Large intestine (tissue), 3 donors: ENCODE data around the gene SMAGP. TPM values are rescaled to one million over a fixed set of nuclear protein-coding genes. Genes with fewer than 3 reads are reported as not detected.
"Not testable (repeated sequence)": the region's sequence is repeated elsewhere in the genome, so short reads cannot be mapped to it uniquely, and the experiment has no call there.

Experiments
- DNase-seq, 2 donors: peaks; one replicate each; pipeline versions ENCODE4 v3.0.0 to v3.0.0-alpha.2; 2013
- H3K27ac ChIP-seq: one replicate; pipeline ENCODE4 v1.5.1; 2013; ENCODE audit warnings: low read length
- H3K27me3 ChIP-seq: 2 replicates; pipeline ENCODE4 v1.6.1; 2013; ENCODE audit warnings: low read length; ENCODE audit not compliant: control insufficient read depth, insufficient read depth
- H3K36me3 ChIP-seq: 2 replicates; pipeline ENCODE4 v1.6.1; 2013; ENCODE audit warnings: low read length; ENCODE audit not compliant: control insufficient read depth, insufficient read depth
- H3K4me1 ChIP-seq: one replicate; pipeline ENCODE4 v1.6.1; 2013; ENCODE audit warnings: low read length; ENCODE audit not compliant: control insufficient read depth, insufficient read depth
- H3K4me3 ChIP-seq: one replicate; pipeline ENCODE4 v1.5.1; 2013; ENCODE audit warnings: low read length
- H3K9me3 ChIP-seq: one replicate; pipeline ENCODE4 v1.6.1; 2013; ENCODE audit warnings: mild to moderate bottlenecking, low read depth, low read length, moderate library complexity; ENCODE audit not compliant: control insufficient read depth
- WGBS: methylation state at CpG from one replicate; pipeline ENCODE4 v1.1.5; 2013; ENCODE audit warnings: low lambda C conversion rate; ENCODE audit not compliant: insufficient coverage; 5-methylcytosine and 5-hydroxymethylcytosine counted together
- polyA plus RNA-seq: library from polyadenylated mRNA; unstranded; fragments of 120-200 nt; gene quantifications from one replicate; pipeline ENCODE4 v1.2.1, GENCODE V29; 2013

Gene SMAGP
- polyA plus RNA-seq, 1 donor = 25.3 TPM

- Histone ChIP-seq H3K4me1 (no peaks in the 10 kb centered on the region), H3K27me3 (no peaks in the 10 kb centered on the region), H3K9me3 (no peaks in the 10 kb centered on the region), H3K36me3 (no peaks in the 10 kb centered on the region), H3K4me3 (no peak overlapping the region), H3K27ac (no peak overlapping the region)
- DNase-seq = no peak
- no CpG with 5 or more reads among the region's 5 CpGs for WGBS
Measured at GRCh38 chr12:51264297-51264696, 5.9 kb downstream of the SMAGP start.

DNA sequence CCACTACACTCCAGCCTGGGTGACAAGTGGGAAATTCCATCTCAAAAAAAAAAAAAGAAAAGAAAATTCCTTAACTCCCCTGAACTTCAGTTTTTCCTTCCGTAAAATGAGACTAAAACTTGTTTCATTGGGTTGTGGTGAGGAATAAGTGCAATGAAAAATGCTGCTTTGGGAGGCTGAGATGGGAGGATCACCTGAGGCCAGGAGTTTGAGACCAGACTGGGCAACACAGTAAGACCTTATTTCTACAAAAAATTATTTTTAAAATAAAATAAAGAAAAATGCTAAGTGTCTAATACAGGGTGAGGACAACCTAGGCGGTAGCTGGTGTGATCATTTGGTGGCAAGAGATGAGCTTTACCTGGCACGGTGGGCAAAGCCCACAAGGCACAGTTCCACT is 6.9 kb downstream of the SMAGP start:
- 100% methylated on average over 2 of the region's 3 CpGs for WGBS
- DNase-seq = no peak
- Histone ChIP-seq H3K4me1 (no peaks in the 10 kb centered on the region), H3K9me3 (no peaks in the 10 kb centered on the region), H3K4me3 (no peak overlapping the region), H3K36me3 (no peaks in the 10 kb centered on the region), H3K27ac (no peak overlapping the region), H3K27me3 (no peaks in the 10 kb centered on the region)

DNA sequence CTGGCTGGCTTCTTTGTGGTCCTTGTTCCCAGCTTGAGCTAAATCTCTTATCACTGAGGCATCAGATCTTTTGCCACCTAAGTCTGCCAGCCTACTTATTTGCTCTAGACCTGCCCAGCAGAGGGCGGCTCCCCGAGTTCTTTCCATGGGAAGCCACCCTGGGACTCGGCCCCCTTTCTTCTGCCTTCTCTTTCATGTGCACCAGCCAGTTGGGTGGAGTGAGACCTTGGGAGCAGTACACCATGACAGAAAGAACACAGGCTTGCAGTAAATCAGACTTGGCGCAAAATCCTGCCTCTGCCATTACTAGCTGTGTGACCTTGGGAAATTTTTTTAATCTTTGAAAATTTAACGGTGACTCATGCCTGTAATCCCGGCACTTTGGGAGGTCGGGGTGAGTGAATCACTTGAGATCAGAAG is 7.4 kb downstream of the SMAGP start:
- H3K27me3 ChIP-seq = no peaks in the 10 kb centered on the region
- H3K9me3 ChIP-seq = no peaks in the 10 kb centered on the region
- no CpG with 5 or more reads among the region's 7 CpGs for WGBS
- no peak overlapping the region for H3K27ac ChIP-seq
- no peaks in the 10 kb centered on the region for H3K4me1 ChIP-seq
- no peak overlapping the region for H3K4me3 ChIP-seq
- no peaks in the 10 kb centered on the region for H3K36me3 ChIP-seq
- peak; percentile 16 to 50 for DNase-seq

GRCh38 chr12:51259600-51259999 is 10.6 kb downstream of the SMAGP start:
- H3K27me3 ChIP-seq, H3K4me1 ChIP-seq, DNase-seq, H3K9me3 ChIP-seq, H3K27ac ChIP-seq, H3K4me3 ChIP-seq, H3K36me3 ChIP-seq: not testable (repeated sequence)
- WGBS = no CpG with 5 or more reads among the region's 1 CpG

DNA sequence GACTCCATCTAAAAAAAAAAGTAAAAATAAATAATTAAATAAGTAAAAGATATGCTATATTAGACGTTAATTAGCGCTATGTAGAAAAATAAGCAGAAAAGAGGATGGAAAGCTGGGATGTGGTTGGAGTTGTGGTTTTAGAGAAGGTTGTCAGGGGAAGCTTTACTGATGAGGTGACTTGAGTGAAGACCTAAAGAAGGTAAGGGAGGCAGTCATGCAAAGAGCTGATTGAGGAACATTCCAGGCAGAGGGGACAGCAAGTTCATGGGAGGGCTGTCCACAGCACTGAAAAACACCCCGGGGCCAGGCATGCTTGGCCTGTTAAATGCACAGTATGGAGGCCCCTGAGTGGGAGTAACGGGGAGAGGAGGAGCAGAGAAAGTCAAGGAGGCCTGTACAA is 15.7 kb downstream of the SMAGP start:
- Histone ChIP-seq H3K4me1 (no peaks in the 10 kb centered on the region), H3K9me3 (no peaks in the 10 kb centered on the region), H3K36me3 (peaks cover 8% of the 10 kb centered on the region), H3K27me3 (no peaks in the 10 kb centered on the region), H3K27ac (no peak overlapping the region), H3K4me3 (no peak overlapping the region)
- no peak for DNase-seq
- WGBS = 95% methylated on average over 2 of the region's 4 CpGs

- H3K4me3 ChIP-seq = no peak overlapping the region
- 100% methylated on average over 1 of the region's 1 CpG for WGBS
- H3K27ac ChIP-seq = no peak overlapping the region
- no peaks in the 10 kb centered on the region for H3K27me3 ChIP-seq
- peaks cover 8% of the 10 kb centered on the region for H3K36me3 ChIP-seq
- no peaks in the 10 kb centered on the region for H3K9me3 ChIP-seq
- DNase-seq = no peak
- no peaks in the 10 kb centered on the region for H3K4me1 ChIP-seq
Measured at GRCh38 chr12:51253276-51253675, 16.9 kb downstream of the SMAGP start.

DNA sequence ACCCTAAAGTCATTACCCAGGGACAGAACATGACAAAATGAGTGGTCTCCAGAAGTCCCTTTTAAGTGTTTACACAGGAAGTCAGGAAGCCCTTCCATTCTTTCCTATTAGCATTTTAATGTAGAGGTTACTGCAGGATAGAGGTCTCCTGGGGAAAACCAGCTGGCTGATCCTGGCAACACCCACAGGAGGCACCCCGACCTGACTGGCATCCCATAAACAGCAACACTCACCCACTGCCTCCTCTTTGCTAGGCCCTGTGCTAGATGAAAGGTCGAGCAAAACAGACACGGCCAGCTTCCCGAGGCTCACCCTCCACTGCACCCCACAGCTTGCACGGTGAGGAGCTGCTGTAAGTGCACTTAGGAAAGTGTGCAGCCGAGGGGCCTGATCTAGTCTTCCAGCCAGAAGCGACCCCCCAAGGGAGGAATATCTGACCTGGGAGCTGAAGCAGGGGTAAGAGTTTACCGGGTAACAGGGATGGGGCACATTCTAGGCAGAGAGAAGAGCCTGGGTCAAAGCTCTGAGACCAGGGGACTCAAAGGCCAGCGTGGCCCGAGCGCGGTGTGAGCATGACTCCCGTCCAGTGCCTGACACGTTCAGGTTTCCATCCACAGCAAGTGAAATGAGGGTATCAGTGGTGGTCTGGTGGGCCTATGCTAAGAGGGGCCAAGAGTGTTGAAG is 22.6 kb downstream of the SMAGP start:
- Histone ChIP-seq H3K27me3 (no peaks in the 10 kb centered on the region), H3K4me3 (no peak overlapping the region), H3K36me3 (peaks cover 25% of the 10 kb centered on the region), H3K27ac (no peak overlapping the region), H3K4me1 (no peaks in the 10 kb centered on the region), H3K9me3 (no peaks in the 10 kb centered on the region)
- no peak for DNase-seq
- no CpG with 5 or more reads among the region's 14 CpGs for WGBS

DNA sequence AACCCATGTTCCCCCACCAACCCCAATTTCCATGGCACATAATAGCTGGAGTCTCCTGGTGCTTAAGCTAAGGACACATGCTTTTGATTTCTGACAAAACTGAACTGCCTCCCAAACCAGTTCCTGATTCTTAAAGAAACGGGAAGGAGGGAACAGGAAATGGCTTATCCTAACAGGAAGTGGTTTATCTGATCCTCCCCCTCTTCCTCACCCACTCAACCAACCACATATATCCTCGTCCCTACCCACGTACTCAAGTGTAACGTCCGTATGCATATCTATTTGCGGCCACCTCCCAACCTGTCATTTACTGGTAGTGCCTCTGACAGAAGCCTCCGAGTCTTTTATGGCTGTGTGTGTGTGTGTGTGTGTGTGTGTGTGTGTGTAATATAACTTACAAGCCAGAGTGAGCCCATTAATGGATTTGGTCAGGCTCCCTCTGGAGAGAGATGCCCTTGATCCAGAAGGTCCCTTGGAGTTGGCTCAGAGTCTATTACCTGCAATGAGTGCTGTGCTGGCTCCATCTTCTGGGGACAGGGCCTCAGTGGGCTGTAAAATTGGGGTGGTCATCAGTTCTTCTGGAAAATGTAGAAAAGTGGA is 23.9 kb downstream of the SMAGP start:
- Histone ChIP-seq H3K27me3 (no peaks in the 10 kb centered on the region), H3K4me1 (no peaks in the 10 kb centered on the region), H3K4me3 (no peak overlapping the region), H3K36me3 (peaks cover 37% of the 10 kb centered on the region), H3K27ac (no peak overlapping the region), H3K9me3 (no peaks in the 10 kb centered on the region)
- 60% methylated on average over 1 of the region's 7 CpGs for WGBS
- DNase-seq = peak; percentile 16 to 47

GRCh38 chr12:51245476-51246253 is 24.6 kb downstream of the SMAGP start:
- WGBS = 97% methylated on average over 4 of the region's 11 CpGs
- Histone ChIP-seq H3K4me3 (no peak overlapping the region), H3K36me3 (peaks cover 44% of the 10 kb centered on the region), H3K27ac (no peak overlapping the region), H3K4me1 (no peaks in the 10 kb centered on the region), H3K9me3 (no peaks in the 10 kb centered on the region), H3K27me3 (no peaks in the 10 kb centered on the region)
- no peak for DNase-seq

DNA sequence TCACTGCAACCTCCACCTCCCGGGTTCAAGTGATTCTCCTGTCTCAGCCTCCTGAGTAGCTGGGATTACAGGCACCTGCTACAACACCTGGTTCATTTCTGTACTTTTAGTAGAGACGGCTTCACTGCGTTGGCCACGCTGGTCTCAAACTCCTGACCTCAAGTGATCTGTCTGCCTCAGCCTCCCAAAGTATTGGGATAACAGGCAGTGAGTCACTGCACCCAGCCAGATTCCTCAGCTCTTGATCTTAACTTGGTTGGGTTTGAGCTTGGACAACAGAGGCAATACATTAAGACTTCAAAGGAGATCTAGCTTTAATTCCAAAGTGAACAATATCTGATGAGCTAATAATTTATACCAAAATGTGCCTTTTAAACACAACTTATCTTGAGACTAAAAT is 25.9 kb downstream of the SMAGP start:
- Histone ChIP-seq H3K27me3 (no peaks in the 10 kb centered on the region), H3K36me3 (peaks cover 47% of the 10 kb centered on the region), H3K4me1 (no peaks in the 10 kb centered on the region), H3K4me3 (no peak overlapping the region), H3K27ac (no peak overlapping the region), H3K9me3 (no peaks in the 10 kb centered on the region)
- no CpG with 5 or more reads among the region's 4 CpGs for WGBS
- DNase-seq = no peak
